ENCODE data around the gene MLLT6. TPM values are rescaled to one million over a fixed set of nuclear protein-coding genes. Genes with fewer than 3 reads are reported as not detected.
A peak's percentile ranks its signal among the peaks of the same experiment; 100 is the strongest.

MLLT6 gene
- total and polyA plus RNA-seq, 2 of the 13 experiments (the other 11 are each of a cell fraction or from before 2014, with no cell fraction given): 50.7 to 69.5 TPM

GRCh38 chr17:38676706-38677504, 28.2 kb upstream of the MLLT6 start (continued):
- TF ChIP-seq ZNF558 (CRISPR knock-in tag; IDR thresholded peaks at IDR 0.05; ENCODE audit: borderline replicate concordance) (no peak), ZNF260 (CRISPR knock-in tag; IDR thresholded peaks at IDR 0.05; ENCODE audit: borderline replicate concordance, low read depth) (no peak), CCDC6 (CRISPR knock-in tag; IDR thresholded peaks at IDR 0.05) (0 out of 2 replicates have a peak, but pooled peaks have one; percentile 36), DZIP1 (CRISPR knock-in tag; IDR thresholded peaks at IDR 0.05) (no peak), ZBTB33 (CRISPR knock-in tag; IDR thresholded peaks at IDR 0.05) (peak; percentile 85), ZUFSP (CRISPR knock-in tag; IDR thresholded peaks at IDR 0.05; ENCODE audit: borderline replicate concordance) (no peak), NFAT5 (CRISPR knock-in tag; IDR thresholded peaks at IDR 0.05) (no peak), RARG (CRISPR knock-in tag; IDR thresholded peaks at IDR 0.05; ENCODE audit: low read depth) (no peak), ZNF331 (CRISPR knock-in tag; IDR thresholded peaks at IDR 0.05) (peak; percentile 64; the same call in 1 of the 2 replicates), SIX1 (CRISPR knock-in tag; IDR thresholded peaks at IDR 0.05; ENCODE audit: borderline replicate concordance) (peak; percentile 49; the same call in 1 of the 2 replicates), NFIC (IDR thresholded peaks at IDR 0.05; ENCODE audit: low read length) (no peak), ZNF737 (CRISPR knock-in tag; IDR thresholded peaks at IDR 0.05; ENCODE audit: borderline replicate concordance) (no peak), ZBTB21 (CRISPR knock-in tag; IDR thresholded peaks at IDR 0.05) (no peak), ZNF691 (CRISPR knock-in tag; IDR thresholded peaks at IDR 0.05; ENCODE audit: borderline replicate concordance, low read depth) (peak; percentile 65; the same call in 1 of the 2 replicates), SRF (IDR thresholded peaks at IDR 0.05; ENCODE audit: low read depth, low read length) (no peak)

Data from HepG2 (cell line).